Central memory CD8-positive, alpha-beta T cell (primary cell): ENCODE measurements around the gene RPS6KA5.
"Not testable (repeated sequence)": the region's sequence is repeated elsewhere in the genome, so short reads cannot be mapped to it uniquely, and the experiment has no call there.

Source experiments
- ATAC-seq: fragments of 150-1000 bp; cut with Tn5 transposase; replicated peaks from 2 replicates; pipeline ENCODE4 v1.10.0; 2022; ENCODE audit warnings: mild to moderate bottlenecking, moderate FRiP score, moderate number of reproducible peaks; ENCODE audit not compliant: poor library complexity, severe bottlenecking; ENCODE audit errors: extremely low read depth
- DNase-seq, 2 donors: peaks; one replicate each; pipeline ENCODE4 v3.0.0; 2021; ENCODE audit warnings: low spot score in 2 of 2
- H3K27ac Mint-ChIP-seq: one replicate; pipeline ENCODE4 v1.8.0; 2022; ENCODE audit warnings: low read depth, mild to moderate bottlenecking, moderate library complexity, mixed read lengths
- H3K27me3 Mint-ChIP-seq: one replicate; pipeline ENCODE4 v1.8.0; 2022; ENCODE audit warnings: mixed read lengths
- H3K36me3 Mint-ChIP-seq: one replicate; pipeline ENCODE4 v1.8.0; 2022; ENCODE audit warnings: mild to moderate bottlenecking, moderate library complexity, mixed read lengths; ENCODE audit not compliant: insufficient read depth
- H3K4me1 Mint-ChIP-seq: one replicate; pipeline ENCODE4 v1.8.0; 2022; ENCODE audit warnings: mixed read lengths
- H3K4me3 Mint-ChIP-seq: one replicate; pipeline ENCODE4 v1.8.0; 2022; ENCODE audit warnings: mild to moderate bottlenecking, moderate library complexity, mixed read lengths
- H3K9me3 Mint-ChIP-seq: one replicate; pipeline ENCODE4 v1.8.0; 2022; ENCODE audit warnings: mixed read lengths

Gene RPS6KA5

DNA sequence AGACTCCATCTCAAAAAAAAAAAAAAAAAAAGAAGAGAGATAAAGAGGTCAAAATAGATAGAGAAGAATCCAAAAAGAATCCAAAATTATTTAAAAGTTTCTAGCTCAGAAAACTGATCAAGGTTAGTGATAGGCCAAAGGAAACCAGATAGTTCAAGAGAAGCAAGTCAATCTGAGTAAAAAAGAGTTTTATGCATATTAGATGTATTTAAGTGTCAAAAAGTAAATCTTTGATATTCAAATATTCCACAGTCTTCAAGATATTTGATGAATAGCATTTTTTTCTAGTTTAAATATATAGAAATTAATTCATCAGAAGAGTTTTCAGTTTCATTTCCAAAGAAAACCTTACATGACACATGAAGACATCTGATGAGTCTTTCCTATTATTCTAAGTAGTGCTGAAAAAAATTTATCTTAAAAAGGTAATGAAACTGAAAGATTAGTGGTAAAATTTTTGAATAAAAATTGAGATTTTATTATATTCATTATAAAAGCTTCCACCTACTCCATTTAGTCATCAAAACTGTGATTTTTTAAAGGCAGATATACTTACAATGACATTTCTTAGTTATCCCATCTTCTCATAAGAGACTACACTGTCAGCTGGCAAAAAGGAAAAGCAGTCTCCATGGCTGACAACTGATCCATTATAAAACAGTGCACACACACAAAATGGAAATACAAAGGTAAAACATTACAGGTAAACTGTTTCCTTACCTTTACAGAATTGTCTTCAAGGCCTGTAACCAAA, 68.6 kb downstream of the RPS6KA5 start:
- ATAC-seq (no peak), DNase-seq (no peak)
- Mint-ChIP-seq H3K36me3 (peaks cover 4% of the 10 kb centered on the region), H3K27me3 (no peaks in the 10 kb centered on the region), H3K27ac (peak overlapping the region; percentile 58), H3K4me3 (no peak overlapping the region), H3K9me3 (no peaks in the 10 kb centered on the region), H3K4me1 (peaks cover 17% of the 10 kb centered on the region)

DNA sequence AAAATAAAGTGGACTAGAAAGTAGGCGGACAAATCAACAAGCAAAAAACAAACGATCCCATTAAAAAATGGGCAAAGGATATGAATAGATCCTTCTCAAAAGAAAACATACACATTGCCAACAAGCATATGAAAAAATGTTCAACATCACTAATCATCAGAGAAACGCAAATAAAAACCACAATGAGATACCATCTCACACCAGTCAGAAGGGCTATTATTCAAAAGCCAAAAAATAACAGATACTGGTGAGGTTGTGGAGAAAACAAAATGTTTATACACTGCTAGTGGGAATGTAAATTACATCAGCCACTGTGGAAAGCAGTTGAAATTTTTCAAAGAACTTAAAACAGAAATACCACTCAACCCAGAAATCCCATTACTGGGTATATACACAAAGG, 70.3 kb downstream of the RPS6KA5 start:
- Mint-ChIP-seq H3K4me1 (peaks cover 22% of the 10 kb centered on the region), H3K27ac (no peak overlapping the region)

DNA sequence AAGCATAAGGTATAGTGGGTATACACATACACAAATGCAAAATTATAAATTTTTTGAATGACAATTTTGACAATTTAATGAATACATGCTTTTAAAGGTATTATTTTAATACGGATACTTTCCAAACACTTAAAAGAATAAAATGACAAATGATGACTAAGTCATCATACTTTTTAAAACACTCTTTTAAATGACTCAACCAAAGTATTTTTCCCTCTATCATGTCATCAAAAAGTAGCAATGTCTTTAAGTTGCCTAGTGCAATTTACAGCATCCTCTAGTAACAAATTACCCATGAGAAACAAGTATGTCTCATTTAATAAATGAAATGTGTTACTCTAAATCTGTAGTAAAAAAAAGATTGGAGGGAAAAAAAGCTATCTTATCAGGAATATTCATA, 73.3 kb downstream of the RPS6KA5 start:
- Mint-ChIP-seq H3K4me1 (peaks cover 22% of the 10 kb centered on the region), H3K4me3 (no peak overlapping the region), H3K27me3 (no peaks in the 10 kb centered on the region), H3K9me3 (no peaks in the 10 kb centered on the region), H3K36me3 (peaks cover 9% of the 10 kb centered on the region), H3K27ac (no peak overlapping the region)
- no peak for ATAC-seq
- DNase-seq, result no peak

More for the DNA sequence above, 70.3 kb downstream of the RPS6KA5 start:
- Mint-ChIP-seq H3K36me3 (peaks cover 7% of the 10 kb centered on the region), H3K4me3 (no peak overlapping the region), H3K27me3 (no peaks in the 10 kb centered on the region), H3K9me3 (no peaks in the 10 kb centered on the region)
- ATAC-seq (no peak), DNase-seq (no peak)

DNA sequence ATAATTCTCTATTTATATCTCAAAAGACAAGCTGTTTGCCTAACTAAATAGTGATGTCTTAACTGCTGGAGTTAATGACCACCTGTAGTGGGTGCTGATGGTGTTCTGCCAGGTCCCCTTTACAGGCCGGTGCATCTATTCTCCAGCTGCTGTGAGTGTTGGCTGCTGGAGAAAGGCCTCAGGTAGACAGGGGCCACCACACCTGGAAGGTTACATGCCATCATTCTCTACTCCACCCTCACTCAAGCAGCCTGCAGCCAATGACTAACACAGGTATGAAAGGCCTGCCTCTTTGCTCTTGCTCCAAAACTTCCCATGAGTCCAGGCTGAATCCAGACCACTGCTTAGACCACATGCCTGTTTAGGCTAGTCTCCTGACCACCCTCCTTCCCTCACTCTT, 73.9 kb downstream of the RPS6KA5 start:
- H3K36me3 Mint-ChIP-seq, result peaks cover 9% of the 10 kb centered on the region
- H3K27ac Mint-ChIP-seq, result no peak overlapping the region
- ATAC-seq, result no peak

DNA sequence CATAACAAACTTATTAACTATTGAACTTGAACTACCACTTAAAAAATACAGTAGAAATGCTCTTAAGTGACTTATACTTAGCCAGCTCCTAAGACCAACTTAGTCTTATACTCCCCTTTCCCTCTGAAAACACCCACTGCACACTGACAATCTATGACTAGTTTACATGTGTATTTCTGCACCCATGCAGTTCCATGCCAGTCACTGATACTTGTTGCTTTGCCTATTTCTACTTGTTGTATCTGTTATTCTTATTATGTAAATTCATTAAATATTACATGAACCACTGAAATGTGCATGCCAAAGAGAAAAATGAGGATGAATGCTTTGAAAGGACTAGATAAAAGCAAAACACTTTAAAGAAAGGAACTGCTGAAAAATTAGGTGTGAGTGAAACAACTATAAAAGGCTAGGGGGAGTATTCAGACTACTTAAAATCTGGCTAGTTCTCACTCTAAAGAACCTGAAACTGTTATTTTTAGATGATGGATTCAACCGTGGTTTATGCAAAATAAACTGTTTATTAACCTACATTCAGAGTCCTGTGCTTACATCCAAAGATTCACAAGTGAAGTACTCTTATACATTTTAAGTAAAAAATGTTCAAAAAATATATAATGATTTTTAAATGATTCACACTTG, 74.7 kb downstream of the RPS6KA5 start:
- Mint-ChIP-seq H3K36me3 (peaks cover 7% of the 10 kb centered on the region), H3K9me3 (no peaks in the 10 kb centered on the region), H3K27ac (no peak overlapping the region), H3K4me1 (peaks cover 15% of the 10 kb centered on the region), H3K4me3 (no peak overlapping the region), H3K27me3 (no peaks in the 10 kb centered on the region)
- ATAC-seq, result no peak
- DNase-seq, result no peak

More for the DNA sequence above, 73.9 kb downstream of the RPS6KA5 start:
- no peaks in the 10 kb centered on the region for H3K27me3 Mint-ChIP-seq
- no peak overlapping the region for H3K4me3 Mint-ChIP-seq
- peaks cover 22% of the 10 kb centered on the region for H3K4me1 Mint-ChIP-seq
- no peaks in the 10 kb centered on the region for H3K9me3 Mint-ChIP-seq
- no peak for DNase-seq

DNA sequence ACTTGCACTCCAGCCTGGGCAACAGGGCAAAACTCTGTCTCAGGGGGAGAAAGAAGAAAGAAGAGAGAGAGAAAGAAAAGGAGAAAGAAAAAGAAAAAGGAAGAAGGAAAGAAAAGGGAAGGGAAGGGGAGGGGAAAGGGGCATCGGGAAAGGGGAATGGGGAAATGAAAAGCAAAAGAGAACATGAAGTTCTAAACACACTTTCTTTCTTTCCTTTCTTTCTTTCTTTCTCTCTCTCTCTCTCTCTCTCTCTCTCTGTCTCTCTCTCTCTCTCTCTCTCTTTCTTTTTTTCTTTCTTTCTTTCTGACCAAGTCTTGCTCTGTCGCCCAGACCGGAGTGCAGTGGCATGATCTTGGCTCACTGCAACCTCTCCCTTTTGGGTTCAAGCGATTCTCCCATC, 76.9 kb downstream of the RPS6KA5 start:
- no peak for DNase-seq
- H3K36me3 Mint-ChIP-seq, result peaks cover 7% of the 10 kb centered on the region
- no peak overlapping the region for H3K27ac Mint-ChIP-seq
- peaks cover 13% of the 10 kb centered on the region for H3K4me1 Mint-ChIP-seq
- H3K27me3 Mint-ChIP-seq, result no peaks in the 10 kb centered on the region
- H3K4me3 Mint-ChIP-seq, result no peak overlapping the region
- no peaks in the 10 kb centered on the region for H3K9me3 Mint-ChIP-seq
- no peak for ATAC-seq

DNA sequence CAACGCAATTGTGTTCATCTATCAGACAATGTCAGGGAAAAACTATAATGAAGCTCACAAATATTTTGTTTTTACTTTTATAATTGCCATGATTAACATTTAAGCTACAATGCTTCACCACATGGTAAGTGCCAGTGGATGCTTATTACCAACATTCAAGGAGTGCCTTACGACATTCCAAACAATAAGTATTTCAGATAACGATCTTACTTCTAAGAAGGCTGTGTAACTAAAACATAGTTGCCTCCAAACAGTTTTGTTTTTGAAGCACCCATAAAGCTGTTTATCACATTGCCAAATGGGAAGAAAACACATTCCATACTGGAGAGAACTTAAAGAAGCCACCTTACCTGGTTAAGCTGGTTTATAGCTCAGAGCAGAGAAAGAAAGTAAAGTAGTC, 78.8 kb downstream of the RPS6KA5 start:
- Mint-ChIP-seq H3K27ac (no peak overlapping the region), H3K36me3 (peaks cover 11% of the 10 kb centered on the region), H3K4me1 (peaks cover 10% of the 10 kb centered on the region), H3K4me3 (no peak overlapping the region), H3K27me3 (no peaks in the 10 kb centered on the region), H3K9me3 (no peaks in the 10 kb centered on the region)
- ATAC-seq (no peak), DNase-seq (no peak)

DNA sequence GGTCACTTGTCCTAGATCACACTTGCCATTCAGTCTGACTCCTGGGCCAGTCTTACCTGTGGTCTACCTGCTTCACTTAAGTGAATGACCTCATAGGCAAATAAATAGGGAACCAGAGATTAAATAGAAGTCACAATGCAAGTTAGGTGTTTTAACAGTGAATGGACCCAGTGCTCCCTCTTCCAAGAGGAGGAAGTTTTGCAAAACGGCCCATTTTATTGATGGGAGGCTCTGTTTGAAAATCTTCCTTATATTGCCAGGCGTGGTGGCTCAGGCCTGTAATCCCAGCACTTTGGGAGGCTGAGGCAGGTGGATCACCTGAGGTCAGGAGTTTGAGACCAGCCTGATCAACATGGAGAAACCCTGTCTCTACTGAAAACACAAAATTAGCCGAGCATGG, 79.8 kb downstream of the RPS6KA5 start:
- H3K4me3 Mint-ChIP-seq, H3K9me3 Mint-ChIP-seq, H3K27ac Mint-ChIP-seq, DNase-seq, H3K27me3 Mint-ChIP-seq, H3K4me1 Mint-ChIP-seq, ATAC-seq: not testable (repeated sequence)
- H3K36me3 Mint-ChIP-seq, result peaks cover 11% of the 10 kb centered on the region

DNA sequence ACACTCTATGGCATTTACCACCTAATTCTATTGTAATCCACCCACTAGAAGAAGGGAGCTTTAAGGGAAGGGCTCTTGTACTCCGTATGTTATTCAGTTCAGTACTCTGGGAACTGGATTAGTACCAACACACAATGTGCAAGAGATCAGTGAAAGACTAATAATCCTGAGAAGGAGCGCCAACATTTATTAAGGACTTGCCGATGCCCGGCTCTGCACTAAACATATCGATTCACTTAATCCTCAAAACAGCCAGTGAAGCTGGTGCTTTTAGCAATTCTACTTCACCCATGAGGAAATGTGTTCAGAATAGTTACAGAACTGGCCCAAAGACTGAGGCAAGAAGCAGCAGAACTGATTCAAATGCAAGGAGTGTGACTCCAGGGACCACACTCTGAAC, 80.9 kb downstream of the RPS6KA5 start:
- Mint-ChIP-seq H3K9me3 (no peaks in the 10 kb centered on the region), H3K4me3 (no peak overlapping the region), H3K36me3 (peaks cover 8% of the 10 kb centered on the region), H3K27ac (no peak overlapping the region), H3K27me3 (no peaks in the 10 kb centered on the region), H3K4me1 (peaks cover 8% of the 10 kb centered on the region)
- ATAC-seq (no peak), DNase-seq (no peak)

DNA sequence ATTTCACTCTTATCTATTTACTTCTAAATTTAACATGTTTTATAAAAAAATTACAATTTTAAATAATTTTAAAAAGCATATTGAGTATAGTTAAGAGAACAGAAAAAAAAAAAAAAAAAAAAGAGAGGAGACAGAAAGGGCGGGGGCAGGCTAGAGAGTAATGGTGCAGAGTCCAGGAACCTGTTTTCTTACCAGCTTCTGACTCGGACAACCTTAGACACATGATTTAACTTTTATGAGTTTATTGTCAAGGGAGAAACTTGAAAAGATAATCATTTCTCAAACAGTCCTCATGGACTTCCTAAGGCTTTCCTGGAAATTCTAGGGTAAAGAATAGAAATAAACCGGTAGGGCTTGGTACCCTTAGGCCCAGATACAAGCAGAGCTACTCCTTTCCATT, 84.3 kb downstream of the RPS6KA5 start:
- ATAC-seq (no peak), DNase-seq (no peak)
- Mint-ChIP-seq H3K4me3 (no peak overlapping the region), H3K9me3 (no peaks in the 10 kb centered on the region), H3K36me3 (peaks cover 7% of the 10 kb centered on the region), H3K27me3 (no peaks in the 10 kb centered on the region), H3K4me1 (peaks cover 8% of the 10 kb centered on the region), H3K27ac (no peak overlapping the region)

DNA sequence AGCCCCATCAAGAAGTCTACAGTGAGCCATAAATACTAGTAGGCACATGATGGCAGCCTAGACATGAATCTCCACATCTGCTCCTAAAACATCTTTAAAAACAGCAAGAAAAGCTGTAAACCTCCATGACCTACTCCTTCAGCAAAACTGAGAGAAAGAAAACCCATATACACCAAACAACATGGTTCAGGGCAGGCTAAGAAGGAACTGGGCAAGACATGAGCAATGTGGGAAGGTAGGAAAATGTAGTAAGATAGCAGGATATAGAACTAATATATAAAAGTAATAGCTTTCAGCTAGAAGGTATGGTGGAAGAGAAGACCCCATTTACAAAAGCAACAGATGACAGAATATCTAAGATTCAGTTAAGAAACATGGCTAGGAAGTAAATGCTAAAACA, 88.8 kb downstream of the RPS6KA5 start:
- Mint-ChIP-seq H3K27ac (no peak overlapping the region), H3K27me3 (no peaks in the 10 kb centered on the region), H3K4me3 (no peak overlapping the region), H3K36me3 (peaks cover 5% of the 10 kb centered on the region), H3K4me1 (peaks cover 11% of the 10 kb centered on the region), H3K9me3 (no peaks in the 10 kb centered on the region)
- ATAC-seq (no peak), DNase-seq (no peak)

DNA sequence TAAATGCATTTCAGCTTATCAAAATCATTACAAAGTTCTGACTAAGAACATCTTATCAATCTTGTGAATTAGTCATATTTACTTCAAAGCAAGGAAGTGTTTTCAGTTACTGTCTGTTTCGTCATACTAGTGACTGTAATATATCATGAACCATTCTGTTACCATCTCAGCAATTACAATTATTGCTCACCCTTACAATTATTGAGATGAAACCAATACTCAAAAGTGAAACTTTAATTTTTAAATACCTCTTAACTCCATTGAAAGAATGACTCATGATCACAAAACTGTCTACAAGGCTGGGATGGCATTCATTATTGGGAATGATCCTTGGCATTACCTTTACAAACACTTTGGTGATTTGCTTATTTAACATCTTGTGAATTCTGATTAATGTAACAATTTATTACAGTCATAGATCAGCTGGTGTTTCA, 90.3 kb downstream of the RPS6KA5 start:
- no peak for DNase-seq
- no peaks in the 10 kb centered on the region for H3K27me3 Mint-ChIP-seq
- peak overlapping the region; percentile 79 for H3K27ac Mint-ChIP-seq
- H3K4me3 Mint-ChIP-seq, result peak overlapping the region; percentile 6
- ATAC-seq, result peak; percentile 28
- H3K9me3 Mint-ChIP-seq, result no peaks in the 10 kb centered on the region
- peaks cover 5% of the 10 kb centered on the region for H3K36me3 Mint-ChIP-seq
- peaks cover 17% of the 10 kb centered on the region for H3K4me1 Mint-ChIP-seq

DNA sequence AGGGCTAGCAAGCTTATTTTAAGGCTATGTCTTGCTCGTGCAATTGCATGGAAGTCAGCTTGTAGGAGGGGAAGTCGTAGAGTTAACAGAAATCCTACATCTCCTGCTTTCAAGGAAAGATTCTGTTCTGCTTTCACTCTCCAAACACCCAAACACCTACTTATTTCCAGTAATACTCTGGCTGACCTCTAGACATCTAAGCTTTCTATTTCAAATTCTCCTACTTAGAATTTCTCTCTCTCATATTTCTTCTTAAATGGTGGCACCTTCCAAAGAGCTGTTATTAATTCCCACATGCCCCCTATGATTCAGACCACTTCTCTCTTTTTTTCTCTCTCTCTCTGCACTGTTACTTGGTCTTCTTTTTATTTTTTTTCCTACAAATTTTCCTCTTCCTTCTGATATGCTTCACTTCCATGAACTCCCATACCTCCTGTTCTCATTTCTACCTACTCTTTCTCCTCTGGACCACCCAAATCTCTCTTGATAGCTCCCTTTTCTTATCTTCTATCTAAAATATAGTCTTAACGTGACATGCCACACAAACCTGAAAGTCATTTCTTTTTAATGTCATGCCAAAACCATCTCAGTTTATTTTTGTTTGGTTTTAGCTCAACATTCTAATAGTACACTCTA, 90.8 kb downstream of the RPS6KA5 start:
- ATAC-seq (no peak), DNase-seq (no peak)
- Mint-ChIP-seq H3K27me3 (no peaks in the 10 kb centered on the region), H3K27ac (peak overlapping the region; percentile 79), H3K9me3 (no peaks in the 10 kb centered on the region), H3K36me3 (peaks cover 5% of the 10 kb centered on the region), H3K4me3 (peak overlapping the region; percentile 6), H3K4me1 (peaks cover 17% of the 10 kb centered on the region)
